Astrocyte of the cerebellum (primary cell): ENCODE data around the gene OAT.

Experiments
- DNase-seq: peaks from one replicate; pipeline ENCODE4 v3.0.0-alpha.2; 2011; ENCODE audit warnings: low read depth
- H3K4me3 ChIP-seq: 2 replicates; pipeline ENCODE4 v1.5.1; 2011; ENCODE audit warnings: mild to moderate bottlenecking, low read depth, low read length, moderate library complexity
- in situ Hi-C: cut with HindIII; loops from 2 replicates; pipeline ENCODE4 v1.10.0; 2017; ENCODE audit warnings: low sequenced_read_pairs
- TF ChIP-seq, protein P1 (sequence below): IDR thresholded peaks from 2 replicates; pipeline ENCODE4 v1.5.1; 2012; ENCODE audit warnings: low read length, low read depth, moderate library complexity, mild to moderate bottlenecking; ENCODE audit errors: missing control alignments

Gene OAT

DNA sequence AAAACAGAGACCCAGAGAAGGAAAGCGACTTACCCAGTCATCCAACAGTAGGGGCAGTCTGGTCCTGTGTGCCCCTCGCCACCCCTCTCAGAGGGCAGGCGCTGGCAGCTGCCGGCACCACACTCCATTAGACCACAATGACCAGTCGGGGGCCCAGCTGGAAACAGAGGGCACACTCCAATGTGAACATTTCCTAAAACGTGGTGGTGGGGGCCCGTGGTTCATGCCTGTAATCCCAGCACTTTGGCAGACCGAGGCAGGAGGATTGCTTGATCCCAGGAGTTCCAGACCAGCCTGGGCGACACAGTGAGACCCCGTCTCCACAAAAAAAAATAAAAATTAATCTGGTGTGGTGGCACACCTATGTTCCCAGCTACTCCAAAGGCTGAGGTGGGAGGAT, 912 bp upstream of the OAT start:
- in situ Hi-C loops = no loop called here
- H3K4me3 ChIP-seq = no peak overlapping the region
- no peak for DNase-seq
- TF ChIP-seq, protein P1, sequence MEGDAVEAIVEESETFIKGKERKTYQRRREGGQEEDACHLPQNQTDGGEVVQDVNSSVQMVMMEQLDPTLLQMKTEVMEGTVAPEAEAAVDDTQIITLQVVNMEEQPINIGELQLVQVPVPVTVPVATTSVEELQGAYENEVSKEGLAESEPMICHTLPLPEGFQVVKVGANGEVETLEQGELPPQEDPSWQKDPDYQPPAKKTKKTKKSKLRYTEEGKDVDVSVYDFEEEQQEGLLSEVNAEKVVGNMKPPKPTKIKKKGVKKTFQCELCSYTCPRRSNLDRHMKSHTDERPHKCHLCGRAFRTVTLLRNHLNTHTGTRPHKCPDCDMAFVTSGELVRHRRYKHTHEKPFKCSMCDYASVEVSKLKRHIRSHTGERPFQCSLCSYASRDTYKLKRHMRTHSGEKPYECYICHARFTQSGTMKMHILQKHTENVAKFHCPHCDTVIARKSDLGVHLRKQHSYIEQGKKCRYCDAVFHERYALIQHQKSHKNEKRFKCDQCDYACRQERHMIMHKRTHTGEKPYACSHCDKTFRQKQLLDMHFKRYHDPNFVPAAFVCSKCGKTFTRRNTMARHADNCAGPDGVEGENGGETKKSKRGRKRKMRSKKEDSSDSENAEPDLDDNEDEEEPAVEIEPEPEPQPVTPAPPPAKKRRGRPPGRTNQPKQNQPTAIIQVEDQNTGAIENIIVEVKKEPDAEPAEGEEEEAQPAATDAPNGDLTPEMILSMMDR = no peak

DNA sequence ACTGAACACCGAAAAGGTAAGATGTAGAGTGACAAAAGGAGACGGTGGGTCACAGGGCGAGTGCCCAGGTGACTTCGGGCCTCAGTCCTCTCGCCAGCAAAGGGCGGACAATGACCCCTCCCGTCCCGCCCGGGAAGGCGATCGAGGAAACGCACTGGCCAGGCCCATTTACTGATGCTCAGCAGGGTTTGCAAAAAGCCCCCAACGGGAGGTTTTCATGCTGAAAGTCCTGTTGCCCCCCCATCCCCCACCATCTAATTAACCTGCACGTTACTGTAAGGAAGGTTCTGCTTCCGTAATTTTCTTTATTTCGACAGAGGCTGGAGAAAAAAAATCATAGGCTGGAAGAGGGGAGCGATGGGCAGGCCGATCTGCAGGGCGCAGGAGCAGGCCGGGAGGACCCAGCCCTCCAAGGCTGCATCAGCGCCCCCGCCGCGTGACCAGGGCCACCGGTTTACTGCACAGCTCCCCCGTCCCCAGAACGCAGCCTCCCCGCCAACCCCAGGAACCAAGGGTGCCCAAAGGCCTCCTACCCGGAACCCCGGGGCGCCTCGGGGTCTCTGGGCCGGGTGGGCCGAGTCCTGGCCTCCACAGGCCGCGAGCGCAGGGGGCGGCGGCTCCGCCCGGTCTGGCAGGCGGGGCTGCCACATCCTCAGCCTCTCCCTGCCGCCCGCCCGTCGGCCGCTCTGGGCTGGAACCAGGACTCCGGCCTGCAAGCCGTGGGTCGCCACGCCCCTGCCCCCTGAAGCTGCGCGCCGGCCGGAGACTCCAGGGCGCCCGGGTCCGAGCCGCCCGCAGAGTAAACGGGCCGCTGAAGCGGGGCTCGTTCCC, 613 bp downstream of the OAT start:
- peak overlapping the region; percentile 74 for H3K4me3 ChIP-seq
- no peak for DNase-seq
- in situ Hi-C loops = no loop called here
- TF ChIP-seq, protein P1 = no peak

DNA sequence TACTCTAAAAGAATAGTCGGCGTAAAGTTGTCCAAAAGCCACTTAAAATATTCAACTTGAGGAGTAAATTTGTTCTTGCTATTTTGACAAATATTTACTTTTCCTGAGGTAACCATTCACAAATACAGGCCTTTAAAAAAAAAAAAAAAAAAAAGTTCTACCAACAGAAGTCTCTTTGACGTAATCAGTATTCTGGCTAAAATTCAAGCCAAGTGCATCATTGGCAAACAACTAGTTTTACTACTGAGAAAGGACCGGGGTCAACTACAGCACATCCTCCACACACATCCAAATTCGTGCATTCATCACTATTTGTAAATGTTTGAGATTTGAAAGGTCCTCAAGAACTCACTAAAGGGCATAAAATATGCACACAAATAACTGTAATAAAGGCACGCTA, 2.0 kb downstream of the OAT start:
- peak; percentile 34 for DNase-seq
- in situ Hi-C loops = no loop called here
- peak overlapping the region; percentile 74 for H3K4me3 ChIP-seq
- TF ChIP-seq, protein P1 = no peak

DNA sequence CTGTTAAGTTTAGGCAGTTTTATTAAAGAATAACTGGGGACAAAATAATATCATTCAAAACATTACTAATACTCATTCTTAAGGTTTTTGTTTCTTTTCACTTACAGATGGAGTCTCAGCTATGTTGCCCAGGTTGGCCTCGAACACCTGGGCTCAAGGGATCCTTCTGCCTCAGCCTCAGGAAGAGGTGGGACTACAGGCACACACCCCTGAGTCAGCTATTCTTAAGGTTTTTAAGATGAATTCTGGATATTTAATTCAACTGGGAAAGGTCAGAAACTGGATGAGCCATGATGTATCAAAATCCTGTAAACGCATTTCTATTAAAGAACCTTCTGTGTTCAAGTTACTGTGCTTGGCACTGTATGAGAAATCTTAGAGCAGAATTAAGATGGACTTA, 3.5 kb downstream of the OAT start:
- TF ChIP-seq, protein P1 = no peak
- no peak overlapping the region for H3K4me3 ChIP-seq
- in situ Hi-C loops = no loop called here
- no peak for DNase-seq

DNA sequence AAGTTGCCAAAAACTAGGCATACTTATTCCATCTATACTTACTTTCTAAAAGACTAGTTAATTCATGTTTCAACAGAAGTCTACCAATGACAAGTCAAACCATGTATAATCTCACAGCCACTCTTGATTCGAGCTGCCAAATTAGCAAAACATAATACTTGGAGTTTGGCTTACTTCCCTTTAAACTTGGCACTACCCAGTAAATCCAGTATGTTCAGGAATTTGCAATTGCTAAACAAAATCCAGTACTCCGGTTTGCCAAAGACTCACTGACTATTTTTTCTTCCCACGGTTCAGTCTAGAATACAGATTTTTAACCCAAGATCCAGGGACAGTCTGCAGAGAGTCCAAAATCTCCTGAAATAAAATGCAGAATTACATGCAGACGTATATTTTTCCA, 4.6 kb downstream of the OAT start:
- in situ Hi-C loops = no loop called here
- no peak for DNase-seq

DNA sequence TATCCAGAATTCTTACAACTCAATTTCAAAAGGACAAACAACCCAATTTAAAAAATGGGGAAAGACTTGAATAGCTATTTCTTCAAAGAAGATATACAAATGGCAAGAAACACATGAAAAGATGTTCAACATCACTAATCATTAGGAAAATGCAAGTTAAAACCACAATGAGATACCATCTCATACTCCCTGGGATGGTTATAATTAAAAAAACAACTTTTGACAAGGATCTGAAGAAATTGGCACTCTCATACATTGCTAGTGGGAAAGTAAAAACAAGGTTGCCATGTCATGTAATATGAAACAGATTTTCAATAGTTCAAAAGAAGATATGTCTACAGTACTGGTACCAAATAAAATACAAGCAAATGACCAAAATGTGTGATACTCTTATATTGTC, 9.0 kb downstream of the OAT start:
- TF ChIP-seq, protein P1 = no peak
- H3K4me3 ChIP-seq = no peak overlapping the region
- in situ Hi-C loops = no loop called here
- no peak for DNase-seq

More for the DNA sequence above, 4.6 kb downstream of the OAT start:
- TF ChIP-seq, protein P1 = no peak
- no peak overlapping the region for H3K4me3 ChIP-seq
